ENCODE results near the gene AKR1C1. TPM values are rescaled to one million over a fixed set of nuclear protein-coding genes. Genes with fewer than 3 reads are reported as not detected.

AKR1C1 gene
- total and polyA plus RNA-seq, 2 of the 13 experiments (the other 11 are each of a cell fraction or from before 2014, with no cell fraction given): 948 to 2,238 TPM

- no peak for TF ChIP-seq ZNF552 (CRISPR knock-in tag; IDR thresholded peaks at IDR 0.05; ENCODE audit: borderline replicate concordance)
- no peak for TF ChIP-seq MBNL3 (CRISPR knock-in tag; conservative IDR thresholded peaks at IDR 0.05)
- peak; percentile 42; the same call in 1 of the 2 replicates for TF ChIP-seq PHF21A (CRISPR knock-in tag; IDR thresholded peaks at IDR 0.05)
- TF ChIP-seq POLR2AphosphoS5 (IDR thresholded peaks at IDR 0.05; ENCODE audit: low read depth, low read length): peak; percentile 34; the same call in 1 of the 2 replicates
- no peak; the same call in 1 of the 2 replicates for TF ChIP-seq TAF1 (CRISPR knock-in tag; IDR thresholded peaks at IDR 0.05)
- peak; percentile 90 for TF ChIP-seq TBX2 (CRISPR knock-in tag; IDR thresholded peaks at IDR 0.05; ENCODE audit: borderline replicate concordance)
- no peak for TF ChIP-seq HNRNPLL (IDR thresholded peaks at IDR 0.05; ENCODE audit: low read depth, low read length, poor library complexity, severe bottlenecking)
- no peak for TF ChIP-seq ZFP90 (CRISPR knock-in tag; IDR thresholded peaks at IDR 0.05; ENCODE audit: borderline replicate concordance)
- peak; percentile 92 for TF ChIP-seq PAXIP1 (CRISPR knock-in tag; conservative IDR thresholded peaks at IDR 0.05)
- peak; percentile 40; the same call in 1 of the 2 replicates for TF ChIP-seq ELF1 (CRISPR knock-in tag; IDR thresholded peaks at IDR 0.05)
- TF ChIP-seq, protein P1, sequence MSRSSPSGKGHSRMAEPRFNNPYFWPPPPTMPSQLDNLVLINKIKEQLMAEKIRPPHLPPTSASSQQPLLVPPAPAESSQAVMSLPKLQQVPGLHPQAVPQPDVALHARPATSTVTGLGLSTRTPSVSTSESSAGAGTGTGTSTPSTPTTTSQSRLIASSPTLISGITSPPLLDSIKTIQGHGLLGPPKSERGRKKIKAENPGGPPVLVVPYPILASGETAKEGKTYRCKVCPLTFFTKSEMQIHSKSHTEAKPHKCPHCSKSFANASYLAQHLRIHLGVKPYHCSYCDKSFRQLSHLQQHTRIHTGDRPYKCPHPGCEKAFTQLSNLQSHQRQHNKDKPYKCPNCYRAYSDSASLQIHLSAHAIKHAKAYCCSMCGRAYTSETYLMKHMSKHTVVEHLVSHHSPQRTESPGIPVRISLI (CRISPR knock-in tag; IDR thresholded peaks at IDR 0.05; ENCODE audit: borderline replicate concordance): peak; percentile 77
- TF ChIP-seq, protein P2, sequence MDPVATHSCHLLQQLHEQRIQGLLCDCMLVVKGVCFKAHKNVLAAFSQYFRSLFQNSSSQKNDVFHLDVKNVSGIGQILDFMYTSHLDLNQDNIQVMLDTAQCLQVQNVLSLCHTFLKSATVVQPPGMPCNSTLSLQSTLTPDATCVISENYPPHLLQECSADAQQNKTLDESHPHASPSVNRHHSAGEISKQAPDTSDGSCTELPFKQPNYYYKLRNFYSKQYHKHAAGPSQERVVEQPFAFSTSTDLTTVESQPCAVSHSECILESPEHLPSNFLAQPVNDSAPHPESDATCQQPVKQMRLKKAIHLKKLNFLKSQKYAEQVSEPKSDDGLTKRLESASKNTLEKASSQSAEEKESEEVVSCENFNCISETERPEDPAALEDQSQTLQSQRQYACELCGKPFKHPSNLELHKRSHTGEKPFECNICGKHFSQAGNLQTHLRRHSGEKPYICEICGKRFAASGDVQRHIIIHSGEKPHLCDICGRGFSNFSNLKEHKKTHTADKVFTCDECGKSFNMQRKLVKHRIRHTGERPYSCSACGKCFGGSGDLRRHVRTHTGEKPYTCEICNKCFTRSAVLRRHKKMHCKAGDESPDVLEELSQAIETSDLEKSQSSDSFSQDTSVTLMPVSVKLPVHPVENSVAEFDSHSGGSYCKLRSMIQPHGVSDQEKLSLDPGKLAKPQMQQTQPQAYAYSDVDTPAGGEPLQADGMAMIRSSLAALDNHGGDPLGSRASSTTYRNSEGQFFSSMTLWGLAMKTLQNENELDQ (CRISPR knock-in tag; IDR thresholded peaks at IDR 0.05; ENCODE audit: borderline replicate concordance): no peak
- no peak for TF ChIP-seq ZNF207 (IDR thresholded peaks at IDR 0.05; ENCODE audit: borderline replicate concordance)
- no peak for TF ChIP-seq RBM39 (IDR thresholded peaks at IDR 0.05; ENCODE audit: low read depth, low read length, poor library complexity, severe bottlenecking)
- TF ChIP-seq JUNB (CRISPR knock-in tag; IDR thresholded peaks at IDR 0.05; ENCODE audit: borderline replicate concordance): peak; percentile 93; the same call in 1 of the 2 replicates
- peak; percentile 85 for TF ChIP-seq ATF7 (IDR thresholded peaks at IDR 0.05)
- peak; percentile 26; the same call in 1 of the 2 replicates for TF ChIP-seq ATF7 (CRISPR knock-in tag; IDR thresholded peaks at IDR 0.05)
- TF ChIP-seq TSC22D2 (CRISPR knock-in tag; IDR thresholded peaks at IDR 0.05; ENCODE audit: borderline replicate concordance): no peak
- TF ChIP-seq ISL2 (CRISPR knock-in tag; IDR thresholded peaks at IDR 0.05): peak; percentile 92
- no peak for TF ChIP-seq ZNF414 (CRISPR knock-in tag; IDR thresholded peaks at IDR 0.05)
- TF ChIP-seq MIXL1 (CRISPR knock-in tag; IDR thresholded peaks at IDR 0.05): peak; percentile 80; the same call in 1 of the 2 replicates
Observed at GRCh38 chr10:4947635-4948596, 15.3 kb upstream of the AKR1C1 start (continued).

All from HepG2 (cell line).